HG03159 (cell line): ENCODE results near the gene CCDC142.

Experiments used
- ATAC-seq: cut with Tn5 transposase; IDR thresholded peaks from one replicate; pipeline ENCODE4 v1.9.1; 2021; ENCODE audit warnings: mild to moderate bottlenecking, moderate library complexity; ENCODE audit not compliant: unreplicated experiment

Gene CCDC142

GRCh38 chr2:74425523-74425922 is 57.3 kb downstream of the CCDC142 start:
- no peak for ATAC-seq

- no peak for ATAC-seq
These were observed 57.8 kb downstream of the CCDC142 start for GRCh38 chr2:74424995-74425406.

GRCh38 chr2:74424139-74424992 is 58.4 kb downstream of the CCDC142 start:
- ATAC-seq = no peak
